ENCODE measurements around the gene ZRANB3. TPM values are rescaled to one million over a fixed set of nuclear protein-coding genes. Genes with fewer than 3 reads are reported as not detected.

The ZRANB3 gene
- total and polyA plus RNA-seq, 2 of the 13 experiments (the other 11 are each of a cell fraction or from before 2014, with no cell fraction given): 5.8 to 25.2 TPM

GRCh38 chr2:135561925-135562324 lies 30.9 kb upstream of the ZRANB3 start:
- ChIA-PET CTCF (ENCODE audit: low intra/inter-chr PET ratio, low total read pairs) (no interaction called here), POLR2A (no interaction called here)
- in situ Hi-C loops (cut with HindIII; ENCODE audit: extremely low pct_ligation_motif_present, low pct_unique_long_range_greater_than_20kb): no loop called here
- H3K4me3 ChIP-seq (replicated peaks in 1 of 3; ENCODE audit: insufficient read depth in 1 of 3, low read depth in 2 of 3, low read length in 3 of 3): no peak overlapping the region
- TF ChIP-seq ZMAT5 (CRISPR knock-in tag; IDR thresholded peaks at IDR 0.05; ENCODE audit: borderline replicate concordance, low read depth): no peak
- no peak for TF ChIP-seq HOXA3 (CRISPR knock-in tag; IDR thresholded peaks at IDR 0.05)
- no peak for TF ChIP-seq ZNF761 (CRISPR knock-in tag; conservative IDR thresholded peaks at IDR 0.05)
- no peak for TF ChIP-seq ZNF674 (CRISPR knock-in tag; IDR thresholded peaks at IDR 0.05; ENCODE audit: low read depth)
- TF ChIP-seq CEBPB (IDR thresholded peaks at IDR 0.05; ENCODE audit: borderline replicate concordance, low read depth, low read length): peak; percentile 68; the same call in 1 of the 2 replicates
- no peaks in the 10 kb centered on the region for H3K4me1 ChIP-seq (ENCODE audit: insufficient read depth, low read length)
- H3K27me3 ChIP-seq (ENCODE audit: control insufficient read depth in 1 of 2, insufficient read depth in 2 of 2, low read length in 2 of 2): no peaks in the 10 kb centered on the region
- H2AFZ ChIP-seq (ENCODE audit: low read length): no peak overlapping the region
- H3K4me2 ChIP-seq (ENCODE audit: low read depth, low read length): no peak overlapping the region
- peaks cover 0 to 3% of the 10 kb centered on the region in 2 experiments; a peak in 1 of 5 replicates for H3K36me3 ChIP-seq (replicated peaks in 1 of 2; ENCODE audit: control insufficient read depth in 1 of 2, insufficient read depth in 2 of 2, low read length in 2 of 2)
- DNase-seq (ENCODE audit: low spot score) (no peak), ATAC-seq (no peak), FAIRE-seq (no peak)
- H3K79me2 ChIP-seq (ENCODE audit: insufficient read depth, low read length): peaks cover 39% of the 10 kb centered on the region
- no peaks in the 10 kb centered on the region for H4K20me1 ChIP-seq (ENCODE audit: insufficient read depth, low read length)
- no TSS peak for BruUV-seq (replicated peaks)
- no peaks in the 10 kb centered on the region for H3K9me3 ChIP-seq (ENCODE audit: low read length)
- H3K27ac ChIP-seq (ENCODE audit: extremely low read length, insufficient read depth, low read length): no peak overlapping the region
- H3K9ac ChIP-seq (ENCODE audit: insufficient read depth, low read depth, low read length): no peak overlapping the region
- 98% methylated on average over 4 of the region's 4 CpGs for WGBS (ENCODE audit: low lambda C conversion rate)
- intact Hi-C loops (cut with micrococcal nuclease; ENCODE audit: unreplicated experiment): no loop called here

- peaks cover 50% of the 10 kb centered on the region for H3K79me2 ChIP-seq (ENCODE audit: insufficient read depth, low read length)
- no peak overlapping the region for H3K9ac ChIP-seq (ENCODE audit: insufficient read depth, low read depth, low read length)
- FAIRE-seq: no peak
- no peaks in the 10 kb centered on the region for H4K20me1 ChIP-seq (ENCODE audit: insufficient read depth, low read length)
- POLR2A ChIA-PET: interaction anchor here (1.5 kb wide), 1 partner anchor 27 kb away, joined by 3 read pairs; the partner anchor contains the start of gene ZRANB3
- H3K4me1 ChIP-seq (ENCODE audit: insufficient read depth, low read length): no peaks in the 10 kb centered on the region
- no peak overlapping the region for H3K4me3 ChIP-seq (replicated peaks in 1 of 3; ENCODE audit: insufficient read depth in 1 of 3, low read depth in 2 of 3, low read length in 3 of 3)
- no peak overlapping the region for H2AFZ ChIP-seq (ENCODE audit: low read length)
- WGBS (ENCODE audit: low lambda C conversion rate): 100% methylated on average over 1 of the region's 1 CpG
- intact Hi-C loops (cut with micrococcal nuclease; ENCODE audit: unreplicated experiment) (no loop called here), in situ Hi-C loops (cut with HindIII; ENCODE audit: extremely low pct_ligation_motif_present, low pct_unique_long_range_greater_than_20kb) (no loop called here)
- DNase-seq (ENCODE audit: low spot score): no peak
- CTCF ChIA-PET (ENCODE audit: low intra/inter-chr PET ratio, low total read pairs): no interaction called here
- no peaks in the 10 kb centered on the region for H3K9me3 ChIP-seq (ENCODE audit: low read length)
- TF ChIP-seq RARA (CRISPR knock-in tag; IDR thresholded peaks at IDR 0.05): peak; percentile 70; the same call in 1 of the 2 replicates
- no peak for TF ChIP-seq CCAR2 (optimal IDR thresholded peaks at IDR 0.05; ENCODE audit: low read depth, low read length)
- no peaks in the 10 kb centered on the region for H3K27me3 ChIP-seq (ENCODE audit: control insufficient read depth in 1 of 2, insufficient read depth in 2 of 2, low read length in 2 of 2)
- no peaks in the 10 kb centered on the region for H3K36me3 ChIP-seq (replicated peaks in 1 of 2; ENCODE audit: control insufficient read depth in 1 of 2, insufficient read depth in 2 of 2, low read length in 2 of 2)
- BruUV-seq (replicated peaks): no TSS peak
- no peak; the same call in 2 of the 3 replicates for ATAC-seq
- H3K27ac ChIP-seq (ENCODE audit: extremely low read length, insufficient read depth, low read length): no peak overlapping the region
- H3K4me2 ChIP-seq (ENCODE audit: low read depth, low read length): no peak overlapping the region
Measured at GRCh38 chr2:135557530-135557929, 26.5 kb upstream of the ZRANB3 start.

Data from HepG2 (cell line).